ENCODE data around the gene ADCY5. TPM values are rescaled to one million over a fixed set of nuclear protein-coding genes. Genes with fewer than 3 reads are reported as not detected.

ADCY5 gene
- total and polyA plus RNA-seq, 4 donors = 29.5 to 56.7 (median 41.7) TPM

GRCh38 chr3:123375014-123375940, 73.6 kb downstream of the ADCY5 start:
- DNase-seq (ENCODE audit: low read depth in 4 of 6, low spot score in 6 of 6) = no peak
- peaks cover 14% of the 10 kb centered on the region for H3K4me1 ChIP-seq (ENCODE audit: control insufficient read depth, insufficient read depth, low read length)
- WGBS (ENCODE audit: insufficient coverage) = 72% methylated on average over 12 of the region's 13 CpGs

GRCh38 chr3:123374016-123374415, 74.9 kb downstream of the ADCY5 start:
- Histone ChIP-seq H3K27ac (ENCODE audit: low read depth, low read length) (no peak overlapping the region), H3K4me1 (ENCODE audit: control insufficient read depth, insufficient read depth, low read length) (peaks cover 14% of the 10 kb centered on the region)
- WGBS (ENCODE audit: insufficient coverage) = 75% methylated on average over 2 of the region's 2 CpGs

More at GRCh38 chr3:123375014-123375940, 73.6 kb downstream of the ADCY5 start:
- no peaks in the 10 kb centered on the region for H3K9me3 ChIP-seq (ENCODE audit: control insufficient read depth, insufficient read depth, low read length)
- no peaks in the 10 kb centered on the region for H3K27me3 ChIP-seq (ENCODE audit: control insufficient read depth, insufficient read depth, low read length)
- no peak overlapping the region for H3K27ac ChIP-seq (ENCODE audit: low read depth, low read length)
- H3K4me3 ChIP-seq (ENCODE audit: low read depth, low read length) = no peak overlapping the region
- no peaks in the 10 kb centered on the region for H3K36me3 ChIP-seq (ENCODE audit: control insufficient read depth, insufficient read depth, low read length)

GRCh38 chr3:123373474-123373987, 75.4 kb downstream of the ADCY5 start:
- peak in 1 of 6 donors; percentile 56 for DNase-seq (ENCODE audit: low read depth in 4 of 6, low spot score in 6 of 6)
- Histone ChIP-seq H3K4me3 (ENCODE audit: low read depth, low read length) (no peak overlapping the region), H3K36me3 (ENCODE audit: control insufficient read depth, insufficient read depth, low read length) (no peaks in the 10 kb centered on the region), H3K27ac (ENCODE audit: low read depth, low read length) (peak overlapping the region; percentile 33), H3K4me1 (ENCODE audit: control insufficient read depth, insufficient read depth, low read length) (peaks cover 14% of the 10 kb centered on the region), H3K9me3 (ENCODE audit: control insufficient read depth, insufficient read depth, low read length) (no peaks in the 10 kb centered on the region), H3K27me3 (ENCODE audit: control insufficient read depth, insufficient read depth, low read length) (no peaks in the 10 kb centered on the region)
- WGBS (ENCODE audit: insufficient coverage) = 61% methylated on average over 7 of the region's 13 CpGs

More at GRCh38 chr3:123374016-123374415, 74.9 kb downstream of the ADCY5 start:
- no peak overlapping the region for H3K4me3 ChIP-seq (ENCODE audit: low read depth, low read length)
- no peaks in the 10 kb centered on the region for H3K36me3 ChIP-seq (ENCODE audit: control insufficient read depth, insufficient read depth, low read length)
- no peak for DNase-seq (ENCODE audit: low read depth in 4 of 6, low spot score in 6 of 6)
- no peaks in the 10 kb centered on the region for H3K9me3 ChIP-seq (ENCODE audit: control insufficient read depth, insufficient read depth, low read length)
- no peaks in the 10 kb centered on the region for H3K27me3 ChIP-seq (ENCODE audit: control insufficient read depth, insufficient read depth, low read length)

GRCh38 chr3:123372686-123373473, 76.0 kb downstream of the ADCY5 start:
- peak overlapping the region; percentile 33 for H3K27ac ChIP-seq (ENCODE audit: low read depth, low read length)
- H3K4me1 ChIP-seq (ENCODE audit: control insufficient read depth, insufficient read depth, low read length) = peaks cover 14% of the 10 kb centered on the region
- H3K4me3 ChIP-seq (ENCODE audit: low read depth, low read length) = no peak overlapping the region
- DNase-seq (ENCODE audit: low read depth in 4 of 6, low spot score in 6 of 6) = no peak
- H3K9me3 ChIP-seq (ENCODE audit: control insufficient read depth, insufficient read depth, low read length) = no peaks in the 10 kb centered on the region
- WGBS (ENCODE audit: insufficient coverage) = 79% methylated on average over 5 of the region's 7 CpGs
- H3K36me3 ChIP-seq (ENCODE audit: control insufficient read depth, insufficient read depth, low read length) = no peaks in the 10 kb centered on the region
- no peaks in the 10 kb centered on the region for H3K27me3 ChIP-seq (ENCODE audit: control insufficient read depth, insufficient read depth, low read length)

GRCh38 chr3:123371859-123372685, 76.8 kb downstream of the ADCY5 start:
- DNase-seq (ENCODE audit: low read depth in 4 of 6, low spot score in 6 of 6) = peak in 1 of 6 donors; percentile 67

GRCh38 chr3:123371426-123371825, 77.5 kb downstream of the ADCY5 start:
- Histone ChIP-seq H3K9me3 (ENCODE audit: control insufficient read depth, insufficient read depth, low read length) (no peaks in the 10 kb centered on the region), H3K4me1 (ENCODE audit: control insufficient read depth, insufficient read depth, low read length) (peaks cover 16% of the 10 kb centered on the region), H3K27me3 (ENCODE audit: control insufficient read depth, insufficient read depth, low read length) (no peaks in the 10 kb centered on the region), H3K4me3 (ENCODE audit: low read depth, low read length) (no peak overlapping the region), H3K27ac (ENCODE audit: low read depth, low read length) (no peak overlapping the region), H3K36me3 (ENCODE audit: control insufficient read depth, insufficient read depth, low read length) (no peaks in the 10 kb centered on the region)
- 88% methylated on average over 10 of the region's 10 CpGs for WGBS (ENCODE audit: insufficient coverage)
- DNase-seq (ENCODE audit: low read depth in 4 of 6, low spot score in 6 of 6) = no peak

More at GRCh38 chr3:123371859-123372685, 76.8 kb downstream of the ADCY5 start:
- Histone ChIP-seq H3K27me3 (ENCODE audit: control insufficient read depth, insufficient read depth, low read length) (no peaks in the 10 kb centered on the region), H3K4me3 (ENCODE audit: low read depth, low read length) (no peak overlapping the region), H3K4me1 (ENCODE audit: control insufficient read depth, insufficient read depth, low read length) (peaks cover 16% of the 10 kb centered on the region), H3K9me3 (ENCODE audit: control insufficient read depth, insufficient read depth, low read length) (no peaks in the 10 kb centered on the region), H3K27ac (ENCODE audit: low read depth, low read length) (no peak overlapping the region), H3K36me3 (ENCODE audit: control insufficient read depth, insufficient read depth, low read length) (no peaks in the 10 kb centered on the region)
- 71% methylated on average over 5 of the region's 6 CpGs for WGBS (ENCODE audit: insufficient coverage)

GRCh38 chr3:123370819-123371218, 78.1 kb downstream of the ADCY5 start:
- H3K27me3 ChIP-seq (ENCODE audit: control insufficient read depth, insufficient read depth, low read length) = no peaks in the 10 kb centered on the region
- 95% methylated on average over 3 of the region's 7 CpGs for WGBS (ENCODE audit: insufficient coverage)

GRCh38 chr3:123369085-123369484, 79.8 kb downstream of the ADCY5 start:
- Histone ChIP-seq H3K4me3 (ENCODE audit: low read depth, low read length) (no peak overlapping the region), H3K4me1 (ENCODE audit: control insufficient read depth, insufficient read depth, low read length) (peaks cover 16% of the 10 kb centered on the region), H3K36me3 (ENCODE audit: control insufficient read depth, insufficient read depth, low read length) (no peaks in the 10 kb centered on the region), H3K27me3 (ENCODE audit: control insufficient read depth, insufficient read depth, low read length) (no peaks in the 10 kb centered on the region), H3K9me3 (ENCODE audit: control insufficient read depth, insufficient read depth, low read length) (no peaks in the 10 kb centered on the region), H3K27ac (ENCODE audit: low read depth, low read length) (no peak overlapping the region)
- no peak for DNase-seq (ENCODE audit: low read depth in 4 of 6, low spot score in 6 of 6)
- 100% methylated on average over 1 of the region's 3 CpGs for WGBS (ENCODE audit: insufficient coverage)

More at GRCh38 chr3:123370819-123371218, 78.1 kb downstream of the ADCY5 start:
- no peak for DNase-seq (ENCODE audit: low read depth in 4 of 6, low spot score in 6 of 6)
- Histone ChIP-seq H3K27ac (ENCODE audit: low read depth, low read length) (no peak overlapping the region), H3K9me3 (ENCODE audit: control insufficient read depth, insufficient read depth, low read length) (no peaks in the 10 kb centered on the region), H3K4me3 (ENCODE audit: low read depth, low read length) (no peak overlapping the region), H3K36me3 (ENCODE audit: control insufficient read depth, insufficient read depth, low read length) (no peaks in the 10 kb centered on the region), H3K4me1 (ENCODE audit: control insufficient read depth, insufficient read depth, low read length) (peaks cover 16% of the 10 kb centered on the region)

All from spinal cord (tissue), 10 donors.